Measurements from ENCODE around the gene NPAT.

DNA sequence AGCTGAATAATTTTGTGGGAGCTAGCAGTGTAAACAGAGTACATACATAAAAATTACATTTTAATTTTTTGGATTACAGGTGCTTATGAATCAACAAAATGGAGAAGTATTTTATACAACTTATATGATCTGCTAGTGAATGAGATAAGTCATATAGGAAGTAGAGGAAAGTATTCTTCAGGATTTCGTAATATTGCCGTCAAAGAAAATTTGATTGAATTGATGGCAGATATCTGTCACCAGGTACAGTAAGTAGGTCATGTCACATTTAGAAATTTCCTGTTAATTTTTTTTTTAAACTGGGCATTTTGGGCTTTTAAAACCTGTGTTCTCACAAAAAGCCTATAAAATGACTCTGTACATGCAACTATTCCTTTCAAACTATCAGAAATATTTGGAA lies 24.4 kb upstream of the NPAT start:
- TF ChIP-seq, protein P1, sequence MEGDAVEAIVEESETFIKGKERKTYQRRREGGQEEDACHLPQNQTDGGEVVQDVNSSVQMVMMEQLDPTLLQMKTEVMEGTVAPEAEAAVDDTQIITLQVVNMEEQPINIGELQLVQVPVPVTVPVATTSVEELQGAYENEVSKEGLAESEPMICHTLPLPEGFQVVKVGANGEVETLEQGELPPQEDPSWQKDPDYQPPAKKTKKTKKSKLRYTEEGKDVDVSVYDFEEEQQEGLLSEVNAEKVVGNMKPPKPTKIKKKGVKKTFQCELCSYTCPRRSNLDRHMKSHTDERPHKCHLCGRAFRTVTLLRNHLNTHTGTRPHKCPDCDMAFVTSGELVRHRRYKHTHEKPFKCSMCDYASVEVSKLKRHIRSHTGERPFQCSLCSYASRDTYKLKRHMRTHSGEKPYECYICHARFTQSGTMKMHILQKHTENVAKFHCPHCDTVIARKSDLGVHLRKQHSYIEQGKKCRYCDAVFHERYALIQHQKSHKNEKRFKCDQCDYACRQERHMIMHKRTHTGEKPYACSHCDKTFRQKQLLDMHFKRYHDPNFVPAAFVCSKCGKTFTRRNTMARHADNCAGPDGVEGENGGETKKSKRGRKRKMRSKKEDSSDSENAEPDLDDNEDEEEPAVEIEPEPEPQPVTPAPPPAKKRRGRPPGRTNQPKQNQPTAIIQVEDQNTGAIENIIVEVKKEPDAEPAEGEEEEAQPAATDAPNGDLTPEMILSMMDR (IDR thresholded peaks at IDR 0.05) = no peak
- TF ChIP-seq POLR2AphosphoS5 (IDR thresholded peaks at IDR 0.05) (no peak), POLR2A (IDR thresholded peaks at IDR 0.05) (no peak), EP300 (IDR thresholded peaks at IDR 0.05) (no peak)

Measured in suprapubic skin (tissue), 4 donors.